Left forelimb (tissue), 1 donor: ENCODE results near the gene SEC22A.

ENCODE experiments used
- DNase-seq: peaks from one replicate; pipeline ENCODE4 v3.0.0-alpha.2; 2018; ENCODE audit warnings: low spot score

The SEC22A gene

GRCh38 chr3:123305192-123305591 lies 103.4 kb downstream of the SEC22A start:
- no peak for DNase-seq

GRCh38 chr3:123307064-123307463 lies 105.3 kb downstream of the SEC22A start:
- DNase-seq = no peak

GRCh38 chr3:123310186-123310585 lies 108.4 kb downstream of the SEC22A start:
- no peak for DNase-seq

GRCh38 chr3:123310741-123311140 lies 109.0 kb downstream of the SEC22A start:
- no peak for DNase-seq

- no peak for DNase-seq
These were observed 109.5 kb downstream of the SEC22A start for GRCh38 chr3:123311201-123311600.

GRCh38 chr3:123312331-123313265 lies 110.9 kb downstream of the SEC22A start:
- no peak for DNase-seq

GRCh38 chr3:123313889-123314288 lies 112.1 kb downstream of the SEC22A start:
- DNase-seq = no peak

GRCh38 chr3:123314359-123315270 lies 112.9 kb downstream of the SEC22A start:
- DNase-seq = no peak

GRCh38 chr3:123315271-123315595 lies 113.5 kb downstream of the SEC22A start:
- DNase-seq = no peak

- DNase-seq = no peak
These were observed 116.0 kb downstream of the SEC22A start for GRCh38 chr3:123317716-123318115.

GRCh38 chr3:123318374-123318773 lies 116.6 kb downstream of the SEC22A start:
- no peak for DNase-seq

- no peak for DNase-seq
These were observed 118.0 kb downstream of the SEC22A start for GRCh38 chr3:123319760-123320159.

GRCh38 chr3:123320221-123320620 lies 118.5 kb downstream of the SEC22A start:
- no peak for DNase-seq

GRCh38 chr3:123321806-123322205 lies 120.1 kb downstream of the SEC22A start:
- DNase-seq = no peak

- no peak for DNase-seq
These were observed 121.1 kb downstream of the SEC22A start for GRCh38 chr3:123322866-123323265.
